CMK (cell line): ENCODE results near the gene ELP1.
"Not testable (repeated sequence)": the region's sequence is repeated elsewhere in the genome, so short reads cannot be mapped to it uniquely, and the experiment has no call there.

Source experiments
- DNase-seq: peaks from one replicate; pipeline ENCODE4 v3.0.0-alpha.2; 2010; ENCODE audit warnings: low read depth

ELP1 gene

DNA sequence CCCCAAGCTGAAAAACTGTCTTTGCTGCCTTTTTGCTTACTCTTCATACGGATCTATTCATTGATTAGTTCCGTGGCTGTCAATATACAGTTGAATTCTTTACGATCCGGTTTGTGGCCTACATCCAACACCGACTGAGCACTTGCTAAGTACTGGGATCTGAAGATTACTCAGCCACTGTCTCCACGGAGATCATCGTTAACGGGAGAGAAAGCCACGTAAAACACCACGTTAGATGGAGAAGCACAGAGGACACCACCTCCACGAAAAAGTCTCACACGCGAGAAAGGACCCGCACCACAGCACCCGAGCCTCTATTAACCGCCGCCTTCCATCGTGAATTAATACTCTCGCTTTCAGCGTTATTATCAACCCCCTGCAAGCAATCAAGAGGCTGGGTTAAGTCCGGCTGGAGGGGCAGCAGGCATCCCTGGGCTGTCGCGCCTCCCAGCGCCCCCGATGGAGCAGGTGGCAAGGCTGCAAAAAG lies 650 bp downstream of the ELP1 start:
- no peak for DNase-seq

- DNase-seq, result no peak
Measured at GRCh38 chr9:108928386-108928785, 5.5 kb downstream of the ELP1 start.

- DNase-seq, result no peak
Measured at GRCh38 chr9:108924466-108924865, 9.5 kb downstream of the ELP1 start.

GRCh38 chr9:108921200-108921599 lies 12.7 kb downstream of the ELP1 start:
- no peak for DNase-seq

GRCh38 chr9:108920401-108920800 lies 13.5 kb downstream of the ELP1 start:
- DNase-seq, result not testable (repeated sequence)

DNA sequence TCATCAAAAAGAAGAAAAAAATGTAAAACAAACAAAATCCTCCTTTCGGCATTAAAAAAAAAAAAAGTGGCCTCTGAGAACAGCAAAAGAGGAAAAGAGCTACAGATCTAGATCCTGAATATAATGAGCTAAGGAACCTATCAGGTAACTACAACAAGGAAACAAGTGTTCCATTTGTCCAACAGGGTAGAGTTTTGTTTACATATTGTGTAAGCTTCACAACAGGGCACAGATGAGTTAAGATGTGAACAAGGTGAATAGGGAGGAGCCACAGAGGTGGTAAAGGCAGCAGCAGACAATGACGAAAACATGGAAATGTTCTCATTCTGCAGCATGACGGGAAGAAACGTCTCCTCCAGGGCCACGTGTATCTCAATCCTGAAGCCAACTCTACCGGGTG lies 14.4 kb downstream of the ELP1 start:
- DNase-seq, result no peak

GRCh38 chr9:108913391-108913790 lies 20.5 kb downstream of the ELP1 start:
- DNase-seq, result no peak

GRCh38 chr9:108911820-108912219 lies 22.1 kb downstream of the ELP1 start:
- DNase-seq, result no peak

- DNase-seq, result no peak
Measured at GRCh38 chr9:108910914-108911313, 23.0 kb downstream of the ELP1 start.

GRCh38 chr9:108910402-108910801 lies 23.5 kb downstream of the ELP1 start:
- DNase-seq, result no peak

- no peak for DNase-seq
Measured at GRCh38 chr9:108905494-108905893, 28.4 kb downstream of the ELP1 start.

GRCh38 chr9:108904161-108904560 lies 29.8 kb downstream of the ELP1 start:
- no peak for DNase-seq

DNA sequence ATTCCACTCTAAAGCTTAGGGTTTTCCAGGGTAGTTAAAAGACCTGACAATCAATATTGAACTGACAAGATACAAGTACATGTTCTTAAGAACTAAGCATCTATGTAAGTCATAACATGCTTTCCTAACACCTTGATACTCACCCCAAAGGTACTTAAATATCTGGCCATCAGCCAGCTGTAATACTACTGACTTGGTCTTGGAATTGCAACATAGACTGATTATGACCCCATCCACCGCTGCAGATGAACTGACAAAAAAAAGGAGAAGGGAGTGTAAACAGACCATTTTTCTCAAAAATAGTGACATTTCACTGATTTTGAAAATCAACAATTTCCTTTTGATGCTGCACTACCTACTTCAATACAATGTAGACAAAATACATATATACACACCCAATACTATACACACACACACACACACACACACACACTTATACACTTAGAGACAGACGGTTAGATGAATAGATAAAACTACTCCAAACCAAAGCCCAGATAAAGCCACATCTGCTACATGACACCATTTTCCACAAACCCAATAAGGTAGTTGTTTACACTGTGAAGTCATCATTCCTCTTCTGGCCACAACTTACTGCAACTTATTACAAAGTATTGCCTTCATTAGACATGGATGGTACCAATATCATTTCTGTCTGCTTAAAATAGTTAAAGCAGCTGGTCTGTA lies 30.4 kb downstream of the ELP1 start:
- DNase-seq, result no peak

DNA sequence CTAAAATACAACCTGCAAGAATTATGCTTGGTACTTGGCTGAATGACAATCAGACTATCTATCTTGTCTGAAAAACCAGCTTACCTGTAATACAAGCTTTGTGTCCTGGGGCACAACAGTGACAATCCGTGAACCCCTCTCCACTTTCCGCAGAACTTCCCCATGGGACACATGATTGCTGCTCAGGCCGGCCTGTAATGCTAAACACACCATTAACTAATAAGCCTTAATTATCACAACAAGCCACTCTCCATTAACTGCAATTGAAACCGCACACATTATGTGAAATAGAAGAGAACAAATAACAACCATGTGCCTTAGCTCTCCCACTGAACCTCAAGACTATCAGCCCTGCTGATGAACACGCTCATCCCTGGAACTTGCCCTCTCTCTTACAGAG lies 33.7 kb downstream of the ELP1 start:
- DNase-seq, result no peak

- DNase-seq, result not testable (repeated sequence)
Measured at GRCh38 chr9:108899023-108899695, 34.8 kb downstream of the ELP1 start.

GRCh38 chr9:108897324-108898096 lies 36.4 kb downstream of the ELP1 start:
- no peak for DNase-seq

DNA sequence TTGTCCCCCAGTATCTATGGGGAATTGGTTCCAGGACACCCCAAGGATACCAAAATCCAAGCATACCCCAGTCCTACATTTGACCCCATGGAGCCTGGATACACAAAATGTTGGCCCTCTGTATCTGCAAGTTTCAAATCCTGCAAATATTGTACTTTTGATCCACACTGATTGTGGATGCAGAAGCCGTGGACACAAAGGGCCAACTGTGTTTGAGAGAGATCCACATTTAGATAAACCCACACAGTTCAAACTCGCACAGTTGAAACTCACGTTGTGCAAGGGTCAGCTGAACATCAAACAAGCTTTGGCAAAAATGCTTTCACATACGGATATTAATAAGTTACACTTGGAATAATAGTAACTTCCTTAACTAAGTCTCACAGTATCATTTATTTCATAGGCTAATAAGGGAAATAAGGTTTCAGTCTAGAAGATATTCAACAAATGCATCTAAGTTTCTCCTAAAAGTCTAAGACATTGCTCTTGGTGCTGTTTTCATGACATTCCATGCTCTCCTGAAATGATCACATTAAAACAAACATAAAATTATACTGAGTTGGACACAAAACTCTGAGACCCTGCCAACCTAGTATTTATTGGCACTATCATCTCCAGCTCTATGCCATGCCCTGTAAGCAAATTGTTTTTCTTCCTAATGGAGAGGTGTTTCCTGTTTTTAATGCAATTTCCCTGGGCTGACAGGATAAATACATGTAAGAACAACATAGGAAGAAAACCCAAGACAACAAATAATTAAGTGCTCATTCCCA lies 39.5 kb downstream of the ELP1 start:
- no peak for DNase-seq

DNA sequence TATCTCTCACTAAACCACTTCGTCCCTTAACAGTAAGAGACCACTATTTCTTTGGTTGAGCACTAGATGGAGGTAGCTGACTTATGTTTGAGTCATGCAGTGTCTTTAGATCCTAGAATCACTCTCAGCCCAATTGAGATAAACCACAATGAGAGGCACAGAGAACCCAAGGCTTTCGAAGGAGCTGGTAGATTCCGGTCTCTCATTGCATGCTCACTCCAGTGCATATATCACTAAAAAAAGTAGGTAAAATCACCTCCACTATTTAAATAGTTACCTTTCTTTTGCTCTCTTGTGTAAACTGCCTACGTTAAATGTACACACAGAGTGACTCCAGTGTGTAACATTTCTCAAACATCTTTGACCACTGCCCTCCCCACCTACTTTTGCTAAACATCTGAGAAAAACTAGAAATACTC lies 44.3 kb downstream of the ELP1 start:
- DNase-seq, result no peak

DNA sequence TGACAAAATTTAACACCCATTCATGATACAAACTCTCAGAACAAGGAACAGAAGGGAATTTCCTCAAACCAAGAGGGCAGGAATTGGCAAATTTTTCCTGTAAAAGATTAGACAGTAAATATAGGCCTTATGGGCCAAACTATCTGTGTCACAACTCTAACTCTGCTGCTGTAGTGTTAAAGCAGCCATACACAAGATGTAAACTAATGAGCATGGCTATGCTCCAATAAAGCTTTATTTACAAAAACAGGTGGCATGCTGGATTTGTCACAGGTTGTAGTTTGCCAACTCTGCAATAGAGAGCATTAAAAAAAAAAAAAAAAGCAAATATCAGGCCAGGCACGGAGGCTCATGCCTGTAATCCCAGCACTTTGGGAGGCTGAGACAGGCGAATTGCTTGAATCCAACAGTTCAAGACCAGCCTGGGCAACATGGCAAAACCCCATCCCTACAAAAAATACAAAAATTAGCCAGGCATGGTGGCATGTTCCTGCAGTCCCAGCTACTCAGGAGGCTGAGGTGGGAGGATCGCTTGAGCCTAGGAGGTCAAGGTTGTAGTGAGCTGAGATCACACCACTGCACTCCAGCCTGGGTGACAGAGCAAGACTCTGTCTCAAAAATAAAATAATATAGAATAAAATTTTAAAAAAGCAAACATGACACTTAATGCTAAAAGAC lies 47.2 kb downstream of the ELP1 start:
- DNase-seq, result not testable (repeated sequence)

- DNase-seq, result no peak
Measured at GRCh38 chr9:108885643-108886348, 48.1 kb downstream of the ELP1 start.

DNA sequence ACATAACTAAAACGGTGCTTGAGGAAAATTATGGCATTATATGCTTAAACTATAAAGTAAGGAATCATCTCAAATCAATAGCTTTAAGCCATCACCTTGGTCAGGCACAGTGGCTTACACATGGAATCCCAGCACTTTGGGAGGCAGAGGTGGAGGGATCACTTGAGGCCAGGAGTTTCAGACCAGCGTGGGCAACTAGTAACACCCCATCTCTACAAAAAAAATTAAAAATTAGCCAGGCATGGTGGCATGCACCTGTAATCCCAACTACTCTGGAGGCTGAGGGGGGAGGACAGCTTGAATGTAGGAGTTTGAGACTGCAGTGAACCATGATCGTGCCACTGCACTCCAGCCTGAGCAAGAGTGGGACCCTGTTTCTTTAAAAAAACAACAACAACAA lies 49.2 kb downstream of the ELP1 start:
- no peak for DNase-seq
